ENCODE measurements around the gene CYP1B1. TPM values are rescaled to one million over a fixed set of nuclear protein-coding genes. Genes with fewer than 3 reads are reported as not detected.

CYP1B1 gene
- total RNA-seq, 1 experiment from 2014 or later = 1.3 TPM

- POLR2A ChIA-PET = no interaction called here
Measured at GRCh38 chr2:38120264-38120592, 44.3 kb upstream of the CYP1B1 start.

GRCh38 chr2:38116762-38117161 is 40.8 kb upstream of the CYP1B1 start:
- ChIA-PET CTCF (interaction anchor here (1.9 kb wide), 1 partner anchor 40 kb away, joined by 11 read pairs; the partner anchor contains the start of gene CYP1B1), POLR2A (no interaction called here)
- no peak for TF ChIP-seq CTCF (IDR thresholded peaks at IDR 0.05; ENCODE audit: insufficient read depth in 1 of 2, low read depth in 1 of 2, low read length in 1 of 2, severe bottlenecking in 1 of 2, unreplicated experiment in 1 of 2)

More at GRCh38 chr2:38120264-38120592, 44.3 kb upstream of the CYP1B1 start:
- no peak overlapping the region for H3K27ac Mint-ChIP-seq (ENCODE audit: unreplicated experiment)
- Histone ChIP-seq H3K27me3 (replicated peaks; ENCODE audit: control insufficient read depth, insufficient read depth, low read length) (no peaks in the 10 kb centered on the region), H3K4me1 (peaks cover 21% of the 10 kb centered on the region), H3K9me3 (no peaks in the 10 kb centered on the region), H3K36me3 (ENCODE audit: control insufficient read depth, insufficient read depth, low read length) (no peaks in the 10 kb centered on the region), H3K4me3 (ENCODE audit: low read depth, low read length) (no peak overlapping the region)
- H3K4me3 Mint-ChIP-seq (ENCODE audit: unreplicated experiment) = no peak overlapping the region
- no peaks in the 10 kb centered on the region for H3K27me3 Mint-ChIP-seq (ENCODE audit: insufficient read depth, unreplicated experiment)
- H3K4me1 Mint-ChIP-seq (ENCODE audit: low read depth, unreplicated experiment) = peaks cover 18% of the 10 kb centered on the region
- no peak for DNase-seq
- TF ChIP-seq CTCF (IDR thresholded peaks at IDR 0.05; ENCODE audit: insufficient read depth in 1 of 2, low read depth in 1 of 2, low read length in 1 of 2, severe bottlenecking in 1 of 2, unreplicated experiment in 1 of 2) = no peak
- intact Hi-C loops (cut with micrococcal nuclease; ENCODE audit: unreplicated experiment) = no loop called here
- no TSS peak for BruUV-seq (replicated peaks)
- CTCF ChIA-PET = interaction anchor here (0.6 to 1.3 kb wide), 2 partner anchors 44 to 132 kb away, joined by 8 to 9 read pairs; partner anchors contain the start of gene CYP1B1
- no peaks in the 10 kb centered on the region for H3K36me3 Mint-ChIP-seq (ENCODE audit: insufficient read depth, unreplicated experiment)
- no peaks in the 10 kb centered on the region for H3K9me3 Mint-ChIP-seq (ENCODE audit: unreplicated experiment)

DNA sequence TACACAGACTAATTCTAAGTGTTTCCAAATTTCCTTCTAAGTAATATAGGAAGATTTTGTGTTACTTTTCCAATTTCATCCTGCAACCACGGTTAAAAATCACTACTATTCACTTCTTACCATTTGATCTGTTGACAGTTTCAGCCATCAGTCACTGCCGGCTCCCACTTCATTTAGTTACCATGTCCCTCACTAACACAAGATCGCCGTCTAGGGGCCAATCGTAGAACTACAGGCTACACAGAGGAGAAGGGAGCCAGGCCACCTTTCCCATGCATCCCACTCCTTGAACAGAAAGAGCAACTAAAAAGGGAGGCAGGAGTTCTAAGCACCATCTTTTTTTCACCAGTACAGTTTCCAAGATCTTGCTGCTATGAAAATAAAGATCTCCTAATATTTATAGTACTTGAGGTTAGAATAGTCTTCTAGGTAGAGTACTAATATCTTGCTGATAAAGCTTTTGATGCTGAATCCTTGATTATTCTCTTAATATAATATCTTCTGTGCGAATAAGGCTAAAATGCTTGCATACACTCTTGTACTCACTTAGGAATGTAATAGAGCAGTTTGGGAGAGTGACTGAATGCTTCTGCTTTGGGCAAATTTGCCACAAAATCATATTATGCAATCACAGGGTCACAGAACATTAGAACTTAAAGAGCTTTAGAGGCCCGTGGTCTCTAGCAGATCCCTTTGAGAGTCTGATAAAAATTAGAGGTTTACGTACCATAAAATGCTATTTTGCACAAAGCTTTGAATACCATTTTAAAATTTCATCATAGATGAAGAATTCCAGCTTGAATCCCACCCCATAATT is 39.5 kb upstream of the CYP1B1 start:
- ChIA-PET POLR2A (no interaction called here), CTCF (interaction anchor here (0.8 to 1.9 kb wide), 5 partner anchors 19 to 393 kb away, joined by 3 to 15 read pairs (median 5); partner anchors contain the start of gene CYP1B1)
- H3K27me3 ChIP-seq (replicated peaks; ENCODE audit: control insufficient read depth, insufficient read depth, low read length) = no peaks in the 10 kb centered on the region
- Mint-ChIP-seq H3K27me3 (ENCODE audit: insufficient read depth, unreplicated experiment) (no peaks in the 10 kb centered on the region), H3K27ac (ENCODE audit: unreplicated experiment) (no peak overlapping the region), H3K4me3 (ENCODE audit: unreplicated experiment) (no peak overlapping the region), H3K4me1 (ENCODE audit: low read depth, unreplicated experiment) (peaks cover 6% of the 10 kb centered on the region), H3K9me3 (ENCODE audit: unreplicated experiment) (peaks cover 6% of the 10 kb centered on the region), H3K36me3 (ENCODE audit: insufficient read depth, unreplicated experiment) (no peaks in the 10 kb centered on the region)
- DNase-seq = peak; percentile 86 to 90
- no peaks in the 10 kb centered on the region for H3K9me3 ChIP-seq
- intact Hi-C loops (cut with micrococcal nuclease; ENCODE audit: unreplicated experiment) = loop anchor here (1.0 to 10.0 kb wide), 7 partner anchors 19 to 393 kb away; partner anchors contain the start of genes CYP1B1 and RMDN2
- BruUV-seq (replicated peaks) = no TSS peak
- H3K4me1 ChIP-seq = peaks cover 7% of the 10 kb centered on the region
- H3K36me3 ChIP-seq (ENCODE audit: control insufficient read depth, insufficient read depth, low read length) = no peaks in the 10 kb centered on the region
- peak; percentile 97 to 98 for TF ChIP-seq CTCF (IDR thresholded peaks at IDR 0.05; ENCODE audit: insufficient read depth in 1 of 2, low read depth in 1 of 2, low read length in 1 of 2, severe bottlenecking in 1 of 2, unreplicated experiment in 1 of 2)
- H3K4me3 ChIP-seq (ENCODE audit: low read depth, low read length) = no peak overlapping the region

More at GRCh38 chr2:38116762-38117161, 40.8 kb upstream of the CYP1B1 start:
- Mint-ChIP-seq H3K9me3 (ENCODE audit: unreplicated experiment) (no peaks in the 10 kb centered on the region), H3K4me3 (ENCODE audit: unreplicated experiment) (no peak overlapping the region), H3K4me1 (ENCODE audit: low read depth, unreplicated experiment) (peaks cover 18% of the 10 kb centered on the region), H3K27me3 (ENCODE audit: insufficient read depth, unreplicated experiment) (no peaks in the 10 kb centered on the region), H3K27ac (ENCODE audit: unreplicated experiment) (no peak overlapping the region), H3K36me3 (ENCODE audit: insufficient read depth, unreplicated experiment) (no peaks in the 10 kb centered on the region)
- Histone ChIP-seq H3K27me3 (replicated peaks; ENCODE audit: control insufficient read depth, insufficient read depth, low read length) (no peaks in the 10 kb centered on the region), H3K4me1 (peaks cover 17% of the 10 kb centered on the region), H3K36me3 (ENCODE audit: control insufficient read depth, insufficient read depth, low read length) (no peaks in the 10 kb centered on the region), H3K4me3 (ENCODE audit: low read depth, low read length) (no peak overlapping the region), H3K9me3 (no peaks in the 10 kb centered on the region)
- no peak for DNase-seq
- no TSS peak for BruUV-seq (replicated peaks)
- intact Hi-C loops (cut with micrococcal nuclease; ENCODE audit: unreplicated experiment) = loop anchor here (10.0 kb wide), 2 partner anchors 192 to 222 kb away; partner anchors contain the start of gene RMDN2
